H9 (cell line): ENCODE measurements around the gene RALGAPA2. TPM values are rescaled to one million over a fixed set of nuclear protein-coding genes. Genes with fewer than 3 reads are reported as not detected.

ENCODE experiments used
- DNase-seq: peaks from one replicate; pipeline ENCODE4 v3.0.0-alpha.2; 2017
- H2AFZ ChIP-seq: one replicate; pipeline ENCODE4 v1.6.1; 2013; ENCODE audit warnings: mild to moderate bottlenecking, low read length, control low read depth, moderate library complexity
- H2AK5ac ChIP-seq: 2 replicates; pipeline ENCODE4 v1.6.1; 2013; ENCODE audit warnings: low read length, control low read depth, mixed read lengths; ENCODE audit not compliant: insufficient read length
- H2BK120ac ChIP-seq: one replicate; pipeline ENCODE4 v1.6.1; 2013; ENCODE audit warnings: low read depth, mild to moderate bottlenecking, low read length, control low read depth, inconsistent platforms; ENCODE audit not compliant: poor library complexity, severe bottlenecking
- H2BK12ac ChIP-seq: 2 replicates; pipeline ENCODE4 v1.6.1; 2013; ENCODE audit warnings: low read length, control low read depth, mixed read lengths, low read depth; ENCODE audit not compliant: insufficient read length
- H2BK15ac ChIP-seq: 2 replicates; pipeline ENCODE4 v1.6.1; 2013; ENCODE audit warnings: low read depth, low read length, control low read depth
- H2BK20ac ChIP-seq: one replicate; pipeline ENCODE4 v1.6.1; 2013; ENCODE audit warnings: low read depth, mild to moderate bottlenecking, low read length, control low read depth, inconsistent platforms; ENCODE audit not compliant: poor library complexity, severe bottlenecking
- H2BK5ac ChIP-seq: 2 replicates; pipeline ENCODE4 v1.6.1; 2013; ENCODE audit warnings: low read length, control low read depth, mixed read lengths; ENCODE audit not compliant: insufficient read length
- H3K14ac ChIP-seq: 2 replicates; pipeline ENCODE4 v1.6.1; 2013; ENCODE audit warnings: low read length, control low read depth; ENCODE audit not compliant: insufficient read depth
- H3K18ac ChIP-seq: 2 replicates; pipeline ENCODE4 v1.6.1; 2013; ENCODE audit warnings: low read depth, mild to moderate bottlenecking, mixed read lengths, low read length, control low read depth; ENCODE audit not compliant: insufficient read length
- H3K23ac ChIP-seq: 2 replicates; pipeline ENCODE4 v1.6.1; 2013; ENCODE audit warnings: low read length, control low read depth, mixed read lengths, low read depth; ENCODE audit not compliant: insufficient read length
- H3K23me2 ChIP-seq: 2 replicates; pipeline ENCODE4 v1.6.1; 2013; ENCODE audit warnings: low read depth, mild to moderate bottlenecking, mixed read lengths, low read length, control low read depth; ENCODE audit not compliant: insufficient read length, poor library complexity, severe bottlenecking
- H3K27ac ChIP-seq: 2 replicates; pipeline ENCODE4 v1.5.1; 2013; ENCODE audit warnings: low read length, control low read depth, mixed read lengths, low read depth; ENCODE audit not compliant: insufficient read length
- H3K27me3 ChIP-seq: 2 replicates; pipeline ENCODE4 v1.6.1; 2013; ENCODE audit warnings: low read length, control low read depth, inconsistent platforms; ENCODE audit not compliant: insufficient read depth
- H3K4ac ChIP-seq: 2 replicates; pipeline ENCODE4 v1.6.1; 2013; ENCODE audit warnings: low read depth, mild to moderate bottlenecking, control low read depth, inconsistent platforms, low read length, moderate library complexity
- H3K4me1 ChIP-seq: 2 replicates; pipeline ENCODE4 v1.6.1; 2013; ENCODE audit warnings: low read length, control low read depth, inconsistent platforms; ENCODE audit not compliant: insufficient read depth
- H3K4me2 ChIP-seq: 2 replicates; pipeline ENCODE4 v1.6.1; 2013; ENCODE audit warnings: low read length, control low read depth, mixed read lengths; ENCODE audit not compliant: insufficient read length, insufficient read depth
- H3K56ac ChIP-seq: 2 replicates; pipeline ENCODE4 v1.6.1; 2013; ENCODE audit warnings: low read depth, mild to moderate bottlenecking, mixed read lengths, low read length, control low read depth; ENCODE audit not compliant: insufficient read length
- H3K79me1 ChIP-seq: 2 replicates; pipeline ENCODE4 v1.6.1; 2013; ENCODE audit warnings: low read depth, mild to moderate bottlenecking, moderate library complexity, low read length, control low read depth, inconsistent platforms; ENCODE audit not compliant: insufficient read depth, poor library complexity, severe bottlenecking
- H3K79me2 ChIP-seq: 2 replicates; pipeline ENCODE4 v1.6.1; 2013; ENCODE audit warnings: low read length, control low read depth, inconsistent platforms; ENCODE audit not compliant: insufficient read depth
- H3K9ac ChIP-seq: 2 replicates; pipeline ENCODE4 v1.6.1; 2013; ENCODE audit warnings: low read length, control low read depth, mixed read lengths; ENCODE audit not compliant: insufficient read length; ENCODE audit errors: extremely low read depth
- H3K9me3 ChIP-seq: one replicate; pipeline ENCODE4 v1.6.1; 2013; ENCODE audit warnings: low read depth, low read length, inconsistent platforms; ENCODE audit not compliant: control insufficient read depth
- H3T11ph ChIP-seq: one replicate; pipeline ENCODE4 v1.6.1; 2013; ENCODE audit warnings: mild to moderate bottlenecking, low read length, control low read depth, inconsistent platforms
- H4K20me1 ChIP-seq: one replicate; pipeline ENCODE4 v1.6.1; 2013; ENCODE audit not compliant: control insufficient read depth, insufficient read length, insufficient read depth
- H4K5ac ChIP-seq: 2 replicates; pipeline ENCODE4 v1.6.1; 2013; ENCODE audit warnings: low read depth, mild to moderate bottlenecking, mixed read lengths, low read length, control low read depth; ENCODE audit not compliant: insufficient read length
- H4K8ac ChIP-seq: replicated peaks from 2 replicates; pipeline ENCODE4 v1.6.1; 2013; ENCODE audit warnings: low read length, control low read depth, mixed read lengths, low read depth; ENCODE audit not compliant: insufficient read length
- H4K91ac ChIP-seq: 2 replicates; pipeline ENCODE4 v1.6.1; 2013; ENCODE audit warnings: low read depth, mild to moderate bottlenecking, moderate library complexity, mixed read lengths, low read length, control low read depth; ENCODE audit not compliant: insufficient read length
- H3K27ac Mint-ChIP-seq, 3 experiments: 2 replicates in 2 of 3; 3 replicates in 1 of 3; pipeline ENCODE4 v1.8.0; 2020 to 2021; ENCODE audit warnings: mixed read lengths in 3 of 3, mild to moderate bottlenecking in 1 of 3, moderate library complexity in 1 of 3
- H3K27me3 Mint-ChIP-seq: 2 replicates; pipeline ENCODE4 v1.8.0; 2021; ENCODE audit warnings: low read depth, mild to moderate bottlenecking, moderate library complexity, mixed read lengths
- H3K36me3 Mint-ChIP-seq, 3 experiments: 2 replicates in 2 of 3; 3 replicates in 1 of 3; pipeline ENCODE4 v1.8.0; 2020 to 2021; ENCODE audit warnings: low read depth in 3 of 3, mixed read lengths in 3 of 3; ENCODE audit not compliant: insufficient read depth in 1 of 3
- H3K4me1 Mint-ChIP-seq, 2 experiments: 2 replicates each; pipeline ENCODE4 v1.8.0; 2020; ENCODE audit warnings: mixed read lengths in 2 of 2
- H3K4me3 Mint-ChIP-seq, 2 experiments: 2 replicates in 1 of 2; 3 replicates in 1 of 2; pipeline ENCODE4 v1.8.0; 2020 to 2021; ENCODE audit warnings: mild to moderate bottlenecking in 2 of 2, mixed read lengths in 2 of 2, moderate library complexity in 1 of 2
- H3K9me3 Mint-ChIP-seq, 2 experiments: 2 replicates in 1 of 2; 3 replicates in 1 of 2; pipeline ENCODE4 v1.8.0; 2020; ENCODE audit warnings: mild to moderate bottlenecking in 2 of 2, mixed read lengths in 2 of 2, moderate library complexity in 1 of 2
- WGBS: extraction: QIAGEN DNeasy Blood & Tissue Kit; methylation state at CpG from one replicate; pipeline ENCODE4 v1.1.7; 2013; ENCODE audit warnings: missing lambda C conversion rate, low lambda C conversion rate, mixed read lengths; ENCODE audit not compliant: insufficient read length; ENCODE audit errors: extremely low coverage; 5-methylcytosine and 5-hydroxymethylcytosine counted together
- total RNA-seq: library from RNA; stranded (reverse); gene quantifications from 2 replicates; pipeline ENCODE4 v1.2.1, GENCODE V29; 2021
- TF ChIP-seq, protein P1 (sequence below): fragments of 200-600 bp; sonication (generic); conservative IDR thresholded peaks from 3 replicates; pipeline ENCODE4 v1.8.0; 2021; ENCODE audit warnings: antibody characterized with exemption, mild to moderate bottlenecking

RALGAPA2 gene
- total RNA-seq, 1 experiment from 2014 or later, result 16.6 TPM

DNA sequence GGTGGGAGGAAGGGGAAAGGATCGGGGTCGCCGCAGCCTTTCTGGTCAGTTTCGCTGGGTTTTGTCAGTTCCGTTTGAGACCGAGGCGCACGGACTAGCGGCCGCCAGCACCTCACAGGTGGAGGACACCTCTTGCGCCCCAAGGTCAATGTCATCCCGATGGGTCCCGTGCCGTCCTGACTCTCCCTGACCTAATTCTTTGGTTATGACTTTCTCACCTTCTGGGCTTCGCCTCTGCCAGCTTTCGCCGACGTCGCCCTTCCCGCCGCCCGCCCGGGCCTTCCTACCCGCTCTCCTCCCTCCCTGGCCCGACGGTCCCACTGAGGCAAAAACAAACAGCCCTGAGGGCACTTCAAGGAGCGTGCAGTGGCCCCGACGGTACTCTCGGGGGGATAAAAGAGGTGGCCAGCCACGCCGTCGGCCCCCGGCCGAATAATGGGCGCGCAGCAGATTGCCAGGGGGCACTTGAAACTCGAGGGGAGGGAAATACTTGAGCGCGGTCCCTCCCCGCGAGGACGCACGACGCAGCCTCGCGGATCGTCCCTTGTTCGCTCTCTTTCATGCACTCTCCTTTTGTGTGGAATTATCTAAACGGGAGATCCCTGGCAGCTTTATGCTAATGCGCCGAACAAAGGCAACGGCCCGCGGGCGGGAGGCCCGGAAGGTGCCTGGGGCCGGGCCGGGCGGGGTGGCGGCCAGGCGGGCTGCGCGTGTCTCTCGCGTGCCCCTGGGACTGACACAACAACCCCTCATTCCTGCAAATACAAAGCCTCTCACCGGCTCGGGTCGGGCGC, 348.4 kb downstream of the RALGAPA2 start:
- H3K4me1 Mint-ChIP-seq, result peaks cover 40 to 47% of the 10 kb centered on the region in 2 experiments
- H3K23me2 ChIP-seq, result peaks cover 30% of the 10 kb centered on the region
- H3K9me3 ChIP-seq, result no peaks in the 10 kb centered on the region
- H3K79me1 ChIP-seq, result no peaks in the 10 kb centered on the region
- H3K56ac ChIP-seq, result no peak overlapping the region
- no peak overlapping the region for H3K9ac ChIP-seq
- no peaks in the 10 kb centered on the region for H4K20me1 ChIP-seq
- no peak overlapping the region for H3K4ac ChIP-seq
- H3K9me3 Mint-ChIP-seq, result no peaks in the 10 kb centered on the region; a peak in 1 of 5 replicates
- H4K5ac ChIP-seq, result no peak overlapping the region
- no peak overlapping the region for H2BK20ac ChIP-seq
- WGBS, result no CpG with 5 or more reads among the region's 70 CpGs
- peaks cover 36% of the 10 kb centered on the region for H3K27me3 ChIP-seq
- peak; percentile 78 for DNase-seq
- H3K23ac ChIP-seq, result no peak overlapping the region
- no peaks in the 10 kb centered on the region for H3K4me1 ChIP-seq
- H3K27me3 Mint-ChIP-seq, result peaks cover 87% of the 10 kb centered on the region
- no peak overlapping the region for H3T11ph ChIP-seq
- peak overlapping the region; percentile 52 to 90 for H3K4me3 Mint-ChIP-seq
- H2BK120ac ChIP-seq, result no peak overlapping the region
- no peaks in the 10 kb centered on the region for H3K79me2 ChIP-seq
- no peak overlapping the region for H2BK5ac ChIP-seq
- no peak overlapping the region for H3K18ac ChIP-seq
- H3K36me3 Mint-ChIP-seq, result no peaks in the 10 kb centered on the region
- no peak overlapping the region for H2AK5ac ChIP-seq
- peak overlapping the region in 1 of 3 experiments; percentile 55; a peak in 1 of 7 replicates for H3K27ac Mint-ChIP-seq
- H3K14ac ChIP-seq, result no peak overlapping the region; the same call in 1 of the 2 replicates
- TF ChIP-seq, protein P1, sequence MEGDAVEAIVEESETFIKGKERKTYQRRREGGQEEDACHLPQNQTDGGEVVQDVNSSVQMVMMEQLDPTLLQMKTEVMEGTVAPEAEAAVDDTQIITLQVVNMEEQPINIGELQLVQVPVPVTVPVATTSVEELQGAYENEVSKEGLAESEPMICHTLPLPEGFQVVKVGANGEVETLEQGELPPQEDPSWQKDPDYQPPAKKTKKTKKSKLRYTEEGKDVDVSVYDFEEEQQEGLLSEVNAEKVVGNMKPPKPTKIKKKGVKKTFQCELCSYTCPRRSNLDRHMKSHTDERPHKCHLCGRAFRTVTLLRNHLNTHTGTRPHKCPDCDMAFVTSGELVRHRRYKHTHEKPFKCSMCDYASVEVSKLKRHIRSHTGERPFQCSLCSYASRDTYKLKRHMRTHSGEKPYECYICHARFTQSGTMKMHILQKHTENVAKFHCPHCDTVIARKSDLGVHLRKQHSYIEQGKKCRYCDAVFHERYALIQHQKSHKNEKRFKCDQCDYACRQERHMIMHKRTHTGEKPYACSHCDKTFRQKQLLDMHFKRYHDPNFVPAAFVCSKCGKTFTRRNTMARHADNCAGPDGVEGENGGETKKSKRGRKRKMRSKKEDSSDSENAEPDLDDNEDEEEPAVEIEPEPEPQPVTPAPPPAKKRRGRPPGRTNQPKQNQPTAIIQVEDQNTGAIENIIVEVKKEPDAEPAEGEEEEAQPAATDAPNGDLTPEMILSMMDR, result no peak
- no peak overlapping the region for H4K91ac ChIP-seq
- peak overlapping the region; percentile 54 for H3K4me2 ChIP-seq
- no peak overlapping the region for H2AFZ ChIP-seq
- H4K8ac ChIP-seq, result no peak overlapping the region
- no peak overlapping the region for H2BK15ac ChIP-seq
- H2BK12ac ChIP-seq, result no peak overlapping the region
- no peak overlapping the region for H3K27ac ChIP-seq
